Measurements from ENCODE around the gene DMAC2. TPM values are rescaled to one million over a fixed set of nuclear protein-coding genes. Genes with fewer than 3 reads are reported as not detected.

DMAC2 gene
- total and polyA plus RNA-seq, 2 of the 13 experiments (the other 11 are each of a cell fraction or from before 2014, with no cell fraction given), result 39.0 to 66.0 TPM

- peak; percentile 62 for TF ChIP-seq ZBTB33 (CRISPR knock-in tag; IDR thresholded peaks at IDR 0.05)
- peak; percentile 36; the same call in 1 of the 2 replicates for TF ChIP-seq ZNF263 (CRISPR knock-in tag; IDR thresholded peaks at IDR 0.05)
- 0 out of 2 replicates have a peak, but pooled peaks have one; percentile 20 for TF ChIP-seq FOXA3 (CRISPR knock-in tag; IDR thresholded peaks at IDR 0.05)
- 0 out of 2 replicates have a peak, but pooled peaks have one; percentile 41 for TF ChIP-seq ETV6 (CRISPR knock-in tag; conservative IDR thresholded peaks at IDR 0.05)
- no peak for TF ChIP-seq AKAP8 (CRISPR knock-in tag; IDR thresholded peaks at IDR 0.05)
- TF ChIP-seq KLF15 (CRISPR knock-in tag; IDR thresholded peaks at IDR 0.05; ENCODE audit: borderline replicate concordance), result no peak
- TF ChIP-seq ZNF280B (CRISPR knock-in tag; IDR thresholded peaks at IDR 0.05; ENCODE audit: borderline replicate concordance), result no peak
- TF ChIP-seq ZBTB38 (CRISPR knock-in tag; IDR thresholded peaks at IDR 0.05), result peak; percentile 62; the same call in 1 of the 2 replicates
- TF ChIP-seq, protein P1, sequence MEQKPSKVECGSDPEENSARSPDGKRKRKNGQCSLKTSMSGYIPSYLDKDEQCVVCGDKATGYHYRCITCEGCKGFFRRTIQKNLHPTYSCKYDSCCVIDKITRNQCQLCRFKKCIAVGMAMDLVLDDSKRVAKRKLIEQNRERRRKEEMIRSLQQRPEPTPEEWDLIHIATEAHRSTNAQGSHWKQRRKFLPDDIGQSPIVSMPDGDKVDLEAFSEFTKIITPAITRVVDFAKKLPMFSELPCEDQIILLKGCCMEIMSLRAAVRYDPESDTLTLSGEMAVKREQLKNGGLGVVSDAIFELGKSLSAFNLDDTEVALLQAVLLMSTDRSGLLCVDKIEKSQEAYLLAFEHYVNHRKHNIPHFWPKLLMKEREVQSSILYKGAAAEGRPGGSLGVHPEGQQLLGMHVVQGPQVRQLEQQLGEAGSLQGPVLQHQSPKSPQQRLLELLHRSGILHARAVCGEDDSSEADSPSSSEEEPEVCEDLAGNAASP (CRISPR knock-in tag; IDR thresholded peaks at IDR 0.05; ENCODE audit: borderline replicate concordance), result peak; percentile 91
- peak; percentile 35; the same call in 1 of the 2 replicates for TF ChIP-seq RXRA (CRISPR knock-in tag; IDR thresholded peaks at IDR 0.05)
- TF ChIP-seq ZNF850 (CRISPR knock-in tag; conservative IDR thresholded peaks at IDR 0.05), result no peak
- peak; percentile 27; the same call in 1 of the 2 replicates for TF ChIP-seq NR2F2 (IDR thresholded peaks at IDR 0.05; ENCODE audit: borderline replicate concordance, low read depth)
- 0 out of 2 replicates have a peak, but pooled peaks have one; percentile 34 for TF ChIP-seq FOXJ3 (CRISPR knock-in tag; IDR thresholded peaks at IDR 0.05; ENCODE audit: borderline replicate concordance)
- no peak for TF ChIP-seq ZNF124 (CRISPR knock-in tag; IDR thresholded peaks at IDR 0.05)
- TF ChIP-seq, protein P2, sequence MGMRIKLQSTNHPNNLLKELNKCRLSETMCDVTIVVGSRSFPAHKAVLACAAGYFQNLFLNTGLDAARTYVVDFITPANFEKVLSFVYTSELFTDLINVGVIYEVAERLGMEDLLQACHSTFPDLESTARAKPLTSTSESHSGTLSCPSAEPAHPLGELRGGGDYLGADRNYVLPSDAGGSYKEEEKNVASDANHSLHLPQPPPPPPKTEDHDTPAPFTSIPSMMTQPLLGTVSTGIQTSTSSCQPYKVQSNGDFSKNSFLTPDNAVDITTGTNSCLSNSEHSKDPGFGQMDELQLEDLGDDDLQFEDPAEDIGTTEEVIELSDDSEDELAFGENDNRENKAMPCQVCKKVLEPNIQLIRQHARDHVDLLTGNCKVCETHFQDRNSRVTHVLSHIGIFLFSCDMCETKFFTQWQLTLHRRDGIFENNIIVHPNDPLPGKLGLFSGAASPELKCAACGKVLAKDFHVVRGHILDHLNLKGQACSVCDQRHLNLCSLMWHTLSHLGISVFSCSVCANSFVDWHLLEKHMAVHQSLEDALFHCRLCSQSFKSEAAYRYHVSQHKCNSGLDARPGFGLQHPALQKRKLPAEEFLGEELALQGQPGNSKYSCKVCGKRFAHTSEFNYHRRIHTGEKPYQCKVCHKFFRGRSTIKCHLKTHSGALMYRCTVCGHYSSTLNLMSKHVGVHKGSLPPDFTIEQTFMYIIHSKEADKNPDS (CRISPR knock-in tag; IDR thresholded peaks at IDR 0.05), result no peak
- peak; percentile 37; the same call in 1 of the 2 replicates for TF ChIP-seq ZNF788 (CRISPR knock-in tag; IDR thresholded peaks at IDR 0.05; ENCODE audit: borderline replicate concordance)
- TF ChIP-seq YEATS4 (CRISPR knock-in tag; IDR thresholded peaks at IDR 0.05; ENCODE audit: borderline replicate concordance), result 0 out of 2 replicates have a peak, but pooled peaks have one; percentile 18
- 0 out of 2 replicates have a peak, but pooled peaks have one; percentile 39 for TF ChIP-seq RARA (CRISPR knock-in tag; IDR thresholded peaks at IDR 0.05)
- peak; percentile 59 for TF ChIP-seq MED1 (CRISPR knock-in tag; IDR thresholded peaks at IDR 0.05)
Observed at GRCh38 chr19:41424335-41425173, 15.2 kb downstream of the DMAC2 start (continued).

Data from HepG2 (cell line).